Type B pancreatic cell (in vitro differentiated cells): Measurements from ENCODE around the gene UGCG. TPM values are rescaled to one million over a fixed set of nuclear protein-coding genes. Genes with fewer than 3 reads are reported as not detected.
"Not testable (repeated sequence)": the region's sequence is repeated elsewhere in the genome, so short reads cannot be mapped to it uniquely, and the experiment has no call there.

Experiments
- DNase-seq: peaks from one replicate; pipeline ENCODE4 v3.0.0; 2021; ENCODE audit warnings: mixed read lengths; ENCODE audit not compliant: unreplicated experiment; ENCODE audit errors: extremely low spot score
- H3K27ac Mint-ChIP-seq: 2 replicates; pipeline ENCODE4 v1.8.0; 2021; ENCODE audit warnings: mild to moderate bottlenecking, mixed read lengths
- H3K27me3 Mint-ChIP-seq: 2 replicates; pipeline ENCODE4 v1.8.0; 2021; ENCODE audit warnings: mixed read lengths
- H3K36me3 Mint-ChIP-seq: 2 replicates; pipeline ENCODE4 v1.8.0; 2021; ENCODE audit warnings: mixed read lengths
- H3K4me1 Mint-ChIP-seq: one replicate; pipeline ENCODE4 v1.8.0; 2021; ENCODE audit warnings: mixed read lengths; ENCODE audit not compliant: unreplicated experiment
- H3K4me3 Mint-ChIP-seq: 2 replicates; pipeline ENCODE4 v1.8.0; 2021; ENCODE audit warnings: mild to moderate bottlenecking, mixed read lengths
- H3K9me3 Mint-ChIP-seq: 2 replicates; pipeline ENCODE4 v1.8.0; 2021; ENCODE audit warnings: mixed read lengths
- total RNA-seq: library from RNA; stranded (reverse); gene quantifications from 2 replicates; pipeline ENCODE4 v1.2.1, GENCODE V29; 2021; ENCODE audit warnings: low replicate concordance
- TF ChIP-seq, protein P1 (sequence below): fragments of 200-600 bp; sonication (generic); conservative IDR thresholded peaks from 2 replicates; pipeline ENCODE4 v1.5.0; 2021; ENCODE audit warnings: antibody characterized with exemption, mild to moderate bottlenecking

UGCG gene
- total RNA-seq, 1 donor from 2014 or later, result 28.3 TPM

DNA sequence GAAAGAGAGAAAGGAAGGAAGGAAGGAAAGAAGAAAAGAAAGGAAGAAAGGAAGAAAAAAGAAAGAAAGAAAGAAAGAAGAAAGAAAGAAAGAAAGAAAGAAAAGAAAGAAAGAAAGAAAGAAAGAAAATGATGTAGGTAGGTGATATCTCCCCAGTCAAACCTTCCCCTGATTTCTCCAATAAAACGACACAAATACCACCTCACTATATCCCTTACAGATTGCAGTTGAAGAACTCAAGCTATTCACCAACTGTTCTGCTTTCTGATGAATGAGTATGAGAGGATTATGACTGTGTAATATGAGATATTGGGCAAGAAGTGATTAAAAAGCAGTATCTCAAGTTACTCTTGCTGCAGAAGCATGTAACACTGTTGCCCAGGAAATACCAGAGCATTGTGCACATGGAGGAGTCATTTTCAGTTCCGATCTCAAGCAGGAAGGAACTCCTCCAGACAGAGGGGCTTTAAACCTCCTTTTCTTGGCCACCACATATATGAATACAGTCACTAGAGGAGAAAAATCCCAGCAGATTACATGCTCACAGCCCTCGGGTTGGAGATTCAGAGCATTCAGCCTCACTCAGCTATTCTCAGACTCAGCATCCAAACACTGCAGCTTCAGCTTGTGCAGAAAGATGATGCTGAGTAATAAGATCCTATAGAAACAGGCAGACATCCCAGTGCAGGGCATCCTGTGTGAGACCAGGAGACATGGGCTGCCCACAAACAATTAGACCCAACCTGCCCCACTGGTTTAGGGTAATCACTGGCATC lies 61.4 kb downstream of the UGCG start:
- TF ChIP-seq, protein P1, sequence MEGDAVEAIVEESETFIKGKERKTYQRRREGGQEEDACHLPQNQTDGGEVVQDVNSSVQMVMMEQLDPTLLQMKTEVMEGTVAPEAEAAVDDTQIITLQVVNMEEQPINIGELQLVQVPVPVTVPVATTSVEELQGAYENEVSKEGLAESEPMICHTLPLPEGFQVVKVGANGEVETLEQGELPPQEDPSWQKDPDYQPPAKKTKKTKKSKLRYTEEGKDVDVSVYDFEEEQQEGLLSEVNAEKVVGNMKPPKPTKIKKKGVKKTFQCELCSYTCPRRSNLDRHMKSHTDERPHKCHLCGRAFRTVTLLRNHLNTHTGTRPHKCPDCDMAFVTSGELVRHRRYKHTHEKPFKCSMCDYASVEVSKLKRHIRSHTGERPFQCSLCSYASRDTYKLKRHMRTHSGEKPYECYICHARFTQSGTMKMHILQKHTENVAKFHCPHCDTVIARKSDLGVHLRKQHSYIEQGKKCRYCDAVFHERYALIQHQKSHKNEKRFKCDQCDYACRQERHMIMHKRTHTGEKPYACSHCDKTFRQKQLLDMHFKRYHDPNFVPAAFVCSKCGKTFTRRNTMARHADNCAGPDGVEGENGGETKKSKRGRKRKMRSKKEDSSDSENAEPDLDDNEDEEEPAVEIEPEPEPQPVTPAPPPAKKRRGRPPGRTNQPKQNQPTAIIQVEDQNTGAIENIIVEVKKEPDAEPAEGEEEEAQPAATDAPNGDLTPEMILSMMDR, result no peak
- Mint-ChIP-seq H3K9me3 (peaks cover 11% of the 10 kb centered on the region), H3K36me3 (no peaks in the 10 kb centered on the region), H3K4me3 (peak overlapping the region; percentile 48), H3K4me1 (peaks cover 26% of the 10 kb centered on the region), H3K27me3 (no peaks in the 10 kb centered on the region), H3K27ac (peak overlapping the region; percentile 69)
- DNase-seq, result no peak

DNA sequence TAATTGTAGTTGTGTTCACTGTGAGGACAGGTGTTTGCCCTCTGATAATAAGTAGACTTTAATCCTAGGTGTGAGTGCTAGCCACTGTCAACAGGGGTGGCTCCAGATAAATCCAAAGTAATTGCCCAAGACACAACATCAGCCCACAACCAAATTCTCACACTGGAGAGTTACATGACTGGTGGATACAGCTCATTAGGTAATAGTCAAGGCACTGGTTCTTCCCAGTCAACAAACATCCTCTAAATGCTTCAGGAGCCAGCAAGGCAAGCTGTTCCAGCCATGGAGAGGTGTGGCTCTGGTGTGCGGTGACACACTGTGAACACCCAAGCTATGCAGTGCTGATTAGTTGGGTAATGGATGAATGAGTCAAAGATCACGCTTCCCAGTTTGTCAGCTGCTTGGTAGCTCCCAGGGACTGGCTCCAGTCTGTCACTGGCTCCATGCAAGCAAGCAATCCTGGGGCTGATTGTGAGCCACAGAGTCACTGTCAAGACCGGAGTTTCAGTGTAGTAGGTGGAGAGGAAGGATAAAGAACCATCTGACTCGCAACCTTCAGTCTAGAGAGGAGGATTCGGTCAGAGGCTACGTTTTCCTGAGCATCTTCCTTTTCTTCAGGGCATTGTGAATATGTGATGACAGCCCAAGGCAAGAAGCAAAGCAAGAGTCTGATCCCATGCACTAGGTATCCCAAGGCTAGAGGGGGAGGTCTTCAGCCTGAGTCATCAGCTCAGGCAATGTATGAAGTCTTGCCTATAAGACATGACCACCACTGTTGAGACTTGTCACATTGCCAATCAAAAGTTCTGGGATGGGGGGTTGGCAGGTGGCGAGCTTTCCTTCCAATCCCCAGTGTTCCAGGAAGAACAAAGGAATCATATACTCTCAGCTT lies 63.1 kb downstream of the UGCG start:
- peaks cover 26% of the 10 kb centered on the region for H3K4me1 Mint-ChIP-seq
- H3K36me3 Mint-ChIP-seq, result no peaks in the 10 kb centered on the region
- no peak overlapping the region for H3K4me3 Mint-ChIP-seq
- H3K27ac Mint-ChIP-seq, result peak overlapping the region; percentile 62
- TF ChIP-seq, protein P1, result no peak
- peaks cover 11% of the 10 kb centered on the region for H3K9me3 Mint-ChIP-seq
- no peaks in the 10 kb centered on the region for H3K27me3 Mint-ChIP-seq
- no peak for DNase-seq

DNA sequence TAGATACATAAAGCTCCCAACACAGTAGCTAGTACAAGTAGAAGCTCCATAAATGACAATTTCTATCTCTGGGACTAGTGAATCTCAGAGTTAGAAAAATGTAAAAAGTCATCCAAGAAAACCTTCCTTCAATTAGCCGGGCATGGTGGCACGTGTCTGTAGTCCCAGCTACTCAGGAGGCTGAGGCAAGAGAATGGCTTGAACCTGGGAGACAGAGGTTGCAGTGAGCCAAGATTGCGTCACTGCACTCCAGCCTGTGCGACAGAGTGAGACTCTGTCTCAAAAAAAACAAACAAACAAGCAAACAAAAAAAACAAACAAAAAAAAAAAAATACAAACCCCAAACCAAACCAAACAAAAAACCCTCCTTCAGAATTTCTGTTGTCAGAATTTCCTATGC lies 63.9 kb downstream of the UGCG start:
- H3K36me3 Mint-ChIP-seq, H3K4me3 Mint-ChIP-seq, H3K27ac Mint-ChIP-seq, H3K9me3 Mint-ChIP-seq, H3K27me3 Mint-ChIP-seq, DNase-seq: not testable (repeated sequence)
- peaks cover 24% of the 10 kb centered on the region for H3K4me1 Mint-ChIP-seq

DNA sequence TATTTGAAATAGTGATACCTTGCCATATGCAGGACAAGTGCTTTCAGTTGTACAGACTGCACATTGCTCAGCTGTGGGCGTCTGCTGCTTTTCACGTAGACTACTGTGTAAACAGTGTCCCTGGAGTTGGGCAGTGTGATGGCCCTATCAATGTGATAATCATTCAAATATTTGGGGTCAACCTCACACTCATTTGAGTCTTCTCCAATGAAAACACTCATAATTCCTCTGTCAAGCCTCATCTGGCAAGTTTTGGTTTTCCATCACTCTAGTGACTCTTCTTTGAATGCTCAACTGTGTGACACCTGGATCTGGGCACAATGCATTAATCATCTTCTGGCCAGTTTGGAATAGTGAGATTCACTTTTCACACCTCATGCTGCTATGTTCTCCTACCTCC lies 64.4 kb downstream of the UGCG start:
- peaks cover 6% of the 10 kb centered on the region for H3K9me3 Mint-ChIP-seq

DNA sequence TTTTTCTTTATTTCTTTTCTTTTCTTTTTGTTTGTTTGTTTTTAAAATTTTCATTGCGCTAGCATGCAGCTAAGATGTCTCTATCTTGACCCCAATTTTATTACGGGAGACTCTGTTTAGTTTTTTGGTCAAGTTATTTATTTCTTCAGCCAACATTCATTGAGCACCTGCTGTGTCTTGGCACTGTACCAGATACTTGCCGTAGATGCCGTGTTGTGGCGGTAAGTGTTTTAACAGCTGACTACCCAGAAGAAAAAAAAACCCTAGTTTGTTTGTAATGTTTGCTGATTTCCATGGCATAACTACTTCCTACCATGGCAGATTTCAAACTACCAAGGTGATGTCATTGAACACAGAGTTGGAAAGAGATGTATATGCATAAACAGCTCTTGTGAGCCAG lies 65.0 kb downstream of the UGCG start:
- no peak overlapping the region for H3K27ac Mint-ChIP-seq
- no peak for DNase-seq
- TF ChIP-seq, protein P1, result no peak
- peaks cover 26% of the 10 kb centered on the region for H3K4me1 Mint-ChIP-seq
- H3K4me3 Mint-ChIP-seq, result no peak overlapping the region
- H3K36me3 Mint-ChIP-seq, result no peaks in the 10 kb centered on the region
- no peaks in the 10 kb centered on the region for H3K27me3 Mint-ChIP-seq
- peaks cover 6% of the 10 kb centered on the region for H3K9me3 Mint-ChIP-seq

More for the DNA sequence above, 64.4 kb downstream of the UGCG start:
- peaks cover 26% of the 10 kb centered on the region for H3K4me1 Mint-ChIP-seq
- no peak overlapping the region for H3K27ac Mint-ChIP-seq
- TF ChIP-seq, protein P1, result no peak
- no peaks in the 10 kb centered on the region for H3K27me3 Mint-ChIP-seq
- no peaks in the 10 kb centered on the region for H3K36me3 Mint-ChIP-seq
- no peak for DNase-seq
- H3K4me3 Mint-ChIP-seq, result no peak overlapping the region

DNA sequence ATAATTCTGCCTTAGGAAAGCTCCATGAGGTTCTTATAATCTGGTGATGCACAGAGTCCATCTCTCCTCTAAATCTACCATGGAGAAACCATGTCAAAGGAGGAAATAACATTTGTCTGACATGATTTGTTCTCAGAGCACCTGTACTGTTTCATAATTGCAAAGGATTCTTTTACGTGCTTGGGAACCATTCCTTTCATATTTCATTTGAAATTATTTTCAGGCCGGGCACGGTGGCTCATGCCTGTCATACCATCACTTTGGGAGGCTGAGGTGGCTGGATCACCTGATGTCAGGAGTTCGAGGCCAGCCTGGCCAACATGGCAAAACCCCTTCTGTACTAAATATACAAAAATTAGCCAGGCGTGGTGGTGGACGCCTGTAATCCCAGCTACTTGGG lies 65.4 kb downstream of the UGCG start:
- Mint-ChIP-seq H3K36me3 (no peaks in the 10 kb centered on the region), H3K27me3 (no peaks in the 10 kb centered on the region), H3K4me3 (no peak overlapping the region), H3K9me3 (peaks cover 6% of the 10 kb centered on the region), H3K4me1 (peaks cover 26% of the 10 kb centered on the region), H3K27ac (no peak overlapping the region)
- TF ChIP-seq, protein P1, result no peak
- DNase-seq, result no peak
